GM19452 (cell line): ENCODE measurements around the gene MTCL1.

ENCODE experiments used
- ATAC-seq: cut with Tn5 transposase; IDR thresholded peaks from one replicate; pipeline ENCODE4 v1.9.1; 2021; ENCODE audit not compliant: unreplicated experiment

Gene MTCL1

GRCh38 chr18:8686611-8687010 is 18.7 kb upstream of the MTCL1 start:
- no peak for ATAC-seq

DNA sequence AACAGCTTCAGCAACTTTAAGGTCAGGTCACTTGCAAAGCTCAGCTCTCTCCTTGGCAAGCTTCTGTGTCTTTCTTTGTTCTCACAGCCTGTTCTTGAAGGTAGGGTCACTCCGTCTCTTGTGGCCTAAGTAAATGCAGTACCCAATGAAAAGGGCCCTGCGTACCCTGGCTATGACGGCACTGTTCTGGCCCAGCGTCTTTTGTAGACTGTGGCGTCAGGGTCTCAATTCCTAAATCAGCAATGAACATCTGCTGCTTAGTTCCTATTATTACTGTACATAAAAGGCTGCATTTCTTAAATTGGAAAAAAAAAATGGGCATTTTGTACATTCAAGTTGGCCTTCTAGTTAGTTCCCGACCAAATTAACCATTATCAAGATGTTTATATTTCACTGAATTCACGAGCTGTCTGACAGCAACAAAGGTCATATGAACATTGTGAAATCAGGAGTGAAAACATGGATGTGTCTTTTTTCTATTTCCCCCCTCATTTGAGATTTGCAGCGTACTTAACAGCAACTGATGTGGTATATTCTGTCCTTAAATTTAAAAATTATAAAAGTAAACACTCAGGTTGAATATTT is 17.0 kb upstream of the MTCL1 start:
- ATAC-seq = no peak

GRCh38 chr18:8688816-8689215 is 16.5 kb upstream of the MTCL1 start:
- ATAC-seq = no peak

GRCh38 chr18:8689517-8689916 is 15.8 kb upstream of the MTCL1 start:
- ATAC-seq = no peak

GRCh38 chr18:8694891-8695290 is 10.5 kb upstream of the MTCL1 start:
- no peak for ATAC-seq

DNA sequence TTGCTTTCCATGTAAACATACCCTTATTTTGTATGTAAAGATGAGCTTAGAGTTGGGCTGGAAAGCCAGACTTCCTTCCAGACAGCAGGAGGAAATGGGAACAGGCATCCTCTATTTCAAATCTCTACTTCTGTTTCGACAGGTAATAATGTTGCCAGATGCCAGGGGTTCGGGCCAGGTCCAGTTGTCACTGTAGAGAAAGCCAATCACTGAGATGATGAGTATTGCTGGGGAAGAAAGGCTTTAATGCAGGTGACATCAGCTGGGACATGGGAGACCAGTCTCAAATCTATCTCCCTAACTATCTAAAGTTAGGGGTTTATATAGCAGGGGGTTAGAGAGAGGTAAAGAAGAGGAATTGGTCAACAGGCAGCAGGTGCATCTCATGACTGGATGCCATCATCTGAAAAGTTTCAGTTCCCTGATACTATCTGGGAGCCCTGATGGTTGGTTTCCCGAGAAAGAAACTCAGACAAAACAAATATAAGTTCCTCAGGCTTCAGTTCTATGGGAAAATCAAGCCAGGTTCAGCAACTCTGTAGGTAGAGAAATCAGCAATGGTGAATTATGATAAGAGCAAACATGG is 9.3 kb upstream of the MTCL1 start:
- no peak for ATAC-seq

GRCh38 chr18:8696749-8697211 is 8.6 kb upstream of the MTCL1 start:
- no peak for ATAC-seq

- no peak for ATAC-seq
These were observed 6.2 kb upstream of the MTCL1 start for GRCh38 chr18:8699126-8699525.

DNA sequence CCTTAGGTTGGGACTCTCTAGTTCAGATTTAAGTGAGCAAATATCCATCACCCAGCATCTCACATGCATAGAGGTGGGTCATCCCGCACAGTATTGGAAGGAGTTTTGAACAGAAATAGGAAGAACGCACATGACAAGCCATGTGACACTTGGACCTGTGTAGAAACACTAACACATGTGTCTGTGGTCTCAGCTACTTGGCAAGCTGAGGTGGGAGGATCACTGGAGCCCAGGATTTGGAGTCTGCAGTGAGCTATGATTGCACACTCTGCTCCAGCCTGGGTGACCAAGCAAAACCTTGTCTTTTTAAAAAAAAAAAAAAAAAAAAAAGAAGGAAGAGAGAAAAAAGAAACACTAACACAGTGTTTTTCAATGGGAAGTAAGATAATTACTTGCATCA is 5.4 kb upstream of the MTCL1 start:
- no peak for ATAC-seq

DNA sequence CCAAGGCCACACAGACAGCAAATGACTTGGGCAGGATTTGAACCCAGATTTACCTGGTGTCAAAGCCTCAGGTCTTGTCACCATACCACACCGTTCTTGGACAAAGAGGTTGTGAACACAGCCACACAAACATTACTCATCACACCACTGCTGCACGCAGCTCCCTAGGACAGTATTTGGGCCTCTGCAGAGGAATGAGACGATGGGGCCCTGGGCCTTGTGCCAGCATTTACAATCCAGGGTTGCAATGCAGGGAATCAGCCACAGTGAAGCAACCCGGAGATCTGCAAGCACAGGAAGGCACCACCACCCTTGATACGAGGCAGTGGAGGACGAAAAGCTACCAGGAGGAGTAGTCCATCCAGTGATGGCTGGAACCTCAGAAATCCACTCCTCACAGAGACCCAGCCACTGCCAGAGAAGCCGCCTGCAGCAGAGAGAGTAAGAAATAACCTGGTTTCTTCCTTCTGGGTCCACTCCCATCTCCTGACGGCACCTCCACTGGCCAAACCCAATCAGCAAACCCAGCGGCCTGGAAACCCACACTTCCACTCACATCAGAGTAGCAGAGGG is 3.7 kb upstream of the MTCL1 start:
- no peak for ATAC-seq

DNA sequence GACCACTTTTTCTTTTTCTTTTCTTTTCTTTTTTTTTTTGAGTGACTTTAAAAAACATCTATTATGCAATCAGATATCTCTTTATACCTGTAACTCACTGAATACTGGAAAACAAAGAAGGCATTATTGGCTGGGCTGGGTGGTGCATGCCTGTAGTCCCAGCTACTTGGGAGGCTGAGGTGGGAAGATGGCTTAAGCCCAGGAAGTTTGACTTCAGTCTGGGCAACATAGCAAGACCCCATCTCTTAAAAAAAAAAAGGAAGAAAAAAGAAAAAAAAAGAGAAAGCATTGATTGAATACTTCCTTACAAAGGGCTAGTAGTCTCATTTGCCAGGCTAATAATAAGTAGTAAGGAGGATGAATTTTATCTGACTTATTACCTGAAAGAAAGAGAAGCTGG is 2.7 kb upstream of the MTCL1 start:
- no peak for ATAC-seq

GRCh38 chr18:8703092-8703709 is 2.2 kb upstream of the MTCL1 start:
- ATAC-seq = no peak

GRCh38 chr18:8703781-8704301 is 1.5 kb upstream of the MTCL1 start:
- ATAC-seq = no peak

- ATAC-seq = peak; percentile 77
These were observed 757 bp upstream of the MTCL1 start for GRCh38 chr18:8704361-8705237.

DNA sequence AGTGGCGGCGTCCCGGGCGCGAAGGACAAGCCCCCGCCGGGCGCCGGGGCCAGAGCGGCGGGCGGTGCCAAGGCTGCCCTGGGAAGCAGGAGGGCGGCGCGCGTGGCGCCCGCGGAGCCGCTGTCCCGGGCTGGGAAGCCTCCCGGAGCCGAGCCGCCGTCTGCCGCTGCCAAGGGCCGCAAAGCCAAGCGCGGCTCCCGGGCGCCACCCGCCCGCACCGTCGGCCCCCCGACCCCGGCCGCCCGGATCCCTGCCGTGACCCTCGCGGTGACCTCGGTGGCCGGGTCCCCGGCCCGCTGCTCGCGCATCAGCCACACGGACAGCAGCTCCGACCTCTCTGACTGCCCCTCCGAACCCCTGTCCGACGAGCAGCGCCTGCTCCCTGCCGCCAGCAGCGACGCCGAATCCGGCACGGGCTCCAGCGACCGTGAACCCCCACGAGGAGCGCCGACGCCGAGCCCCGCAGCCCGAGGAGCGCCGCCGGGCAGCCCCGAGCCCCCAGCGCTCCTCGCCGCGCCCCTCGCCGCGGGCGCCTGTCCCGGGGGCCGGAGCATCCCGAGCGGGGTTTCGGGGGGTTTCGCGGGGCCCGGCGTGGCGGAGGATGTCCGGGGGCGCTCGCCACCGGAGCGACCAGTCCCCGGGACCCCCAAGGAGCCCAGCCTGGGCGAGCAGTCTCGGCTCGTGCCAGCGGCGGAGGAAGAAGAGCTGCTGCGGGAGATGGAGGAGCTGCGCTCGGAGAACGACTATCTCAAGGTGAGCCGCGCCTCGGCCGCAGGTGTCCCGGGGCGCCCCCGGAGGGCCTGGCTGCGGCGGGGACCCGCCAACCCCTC is 820 bp downstream of the MTCL1 start:
- no peak for ATAC-seq

DNA sequence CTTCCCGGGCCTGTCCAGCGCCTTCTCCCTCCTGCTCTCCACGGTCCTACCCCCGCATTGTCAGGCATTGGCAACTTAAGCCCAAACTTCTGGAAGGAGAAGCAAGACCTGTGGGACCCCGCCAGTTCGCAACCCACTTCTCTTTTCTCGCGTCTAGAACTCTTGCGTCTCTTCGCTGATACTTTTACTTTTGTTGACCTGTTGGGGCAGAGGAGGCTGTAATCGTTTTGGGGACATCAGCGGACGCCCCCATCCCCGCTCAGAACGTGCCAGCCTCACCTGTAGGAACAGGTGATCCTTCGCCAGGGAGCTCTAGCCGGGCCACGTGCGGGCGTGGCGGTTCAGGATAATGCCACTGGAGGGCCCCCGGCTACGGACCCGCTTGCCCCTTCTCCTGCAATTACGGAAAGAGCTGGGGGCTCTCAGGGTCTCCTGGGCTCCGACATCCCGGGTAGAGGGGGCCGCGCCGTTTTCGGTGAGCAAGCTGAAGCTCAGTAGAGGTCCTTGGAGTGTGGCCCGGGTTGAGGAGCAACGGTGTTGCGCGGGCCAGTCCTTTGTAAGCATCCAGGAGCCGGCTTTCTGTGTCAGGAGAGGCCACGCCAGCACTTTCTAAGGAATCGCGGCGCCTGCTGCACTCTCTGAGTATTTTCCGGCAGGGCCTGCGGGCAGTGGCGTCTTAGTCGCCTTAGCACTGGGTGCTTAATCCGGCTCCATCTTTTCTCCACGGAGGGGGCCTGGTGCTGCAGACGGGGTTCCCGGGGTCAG is 1.6 kb downstream of the MTCL1 start:
- ATAC-seq = no peak

DNA sequence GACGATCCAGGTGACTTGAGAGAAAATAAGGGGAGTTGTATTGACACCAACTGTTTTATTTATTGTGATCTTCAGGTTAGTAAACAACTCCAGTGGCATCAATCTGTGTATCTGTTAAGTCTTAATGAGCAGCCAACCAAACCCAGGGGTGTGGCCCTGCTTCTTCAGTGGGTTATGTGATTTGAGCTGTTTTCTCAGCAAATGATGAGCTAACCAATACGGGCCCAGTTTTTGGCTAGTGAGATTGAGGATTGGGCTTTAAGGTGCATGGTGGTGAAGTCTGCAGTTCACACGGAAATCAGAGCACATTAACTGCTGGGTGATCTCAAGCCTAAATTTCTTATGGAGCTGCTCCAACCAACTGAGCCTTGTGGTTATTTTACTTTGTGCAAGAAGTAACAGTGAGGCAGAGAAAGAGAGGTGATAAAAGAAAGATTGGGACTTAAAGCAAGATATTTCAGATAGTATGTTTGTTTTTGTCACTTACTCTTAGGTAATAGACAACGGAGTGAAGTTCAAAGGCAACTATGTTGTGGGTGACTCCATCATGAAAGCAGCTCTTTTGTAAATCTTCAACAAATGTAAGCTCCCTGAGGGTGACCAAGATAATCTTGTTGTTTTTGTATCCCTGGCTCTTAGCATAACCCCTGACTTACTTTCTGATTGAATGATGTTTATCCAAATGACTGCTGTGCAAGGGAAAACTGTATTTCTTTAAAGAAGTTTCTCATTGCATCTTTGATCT is 2.4 kb downstream of the MTCL1 start:
- ATAC-seq = no peak

GRCh38 chr18:8708670-8709069 is 3.3 kb downstream of the MTCL1 start:
- ATAC-seq = no peak
